NCI-H128 (cell line): ENCODE measurements around the gene OAT.

Experiments
- DNase-seq: peaks from one replicate; lab custom pipeline; 2025; ENCODE audit not compliant: unreplicated experiment; lab: John Stamatoyannopoulos, UW

OAT gene

DNA sequence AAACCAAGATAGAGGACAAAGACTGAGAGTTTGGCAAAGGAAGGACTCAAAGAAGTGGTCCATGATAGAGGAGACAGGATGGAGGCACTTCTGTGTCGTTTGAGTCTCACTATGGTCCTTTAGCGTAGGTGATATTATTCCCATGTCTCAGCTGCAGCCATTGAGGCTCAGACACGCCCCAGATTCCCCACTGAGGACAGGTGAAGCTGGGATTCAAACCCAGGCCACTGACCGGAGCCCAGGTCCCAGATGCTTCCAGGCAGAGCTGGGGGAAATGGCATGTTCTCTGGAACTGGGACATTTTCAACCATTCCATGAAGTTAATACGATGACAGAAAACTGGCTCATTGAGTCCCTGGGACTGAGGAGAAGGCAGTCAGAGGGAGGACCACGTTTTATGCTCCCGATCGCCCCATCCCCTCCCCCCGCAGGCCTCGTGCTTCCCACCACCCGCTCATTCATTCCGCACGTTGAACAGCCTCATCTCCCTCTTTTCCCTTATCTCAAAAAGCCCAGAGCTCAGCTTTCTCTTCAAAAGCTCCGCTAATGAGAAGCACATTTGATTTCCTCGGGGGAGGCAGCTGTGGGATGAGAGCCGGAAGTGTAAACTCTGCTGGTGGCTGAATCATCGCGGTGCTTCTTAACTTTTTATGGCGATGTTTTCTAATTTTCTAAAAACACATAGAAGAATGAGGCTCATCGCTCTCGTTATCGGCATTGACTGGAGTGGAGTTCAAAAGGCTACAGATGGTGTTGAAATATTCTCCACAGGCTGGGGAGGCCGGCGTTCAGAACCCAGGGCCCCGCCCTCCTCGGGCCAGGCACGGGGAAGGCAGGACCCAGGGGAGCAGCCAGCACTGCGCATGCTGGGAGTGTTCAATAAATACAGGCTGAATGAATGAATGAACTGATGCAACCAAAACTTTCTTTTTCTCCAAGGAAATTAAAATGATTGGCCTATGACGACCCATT is 64.0 kb downstream of the OAT start:
- DNase-seq: no peak

DNA sequence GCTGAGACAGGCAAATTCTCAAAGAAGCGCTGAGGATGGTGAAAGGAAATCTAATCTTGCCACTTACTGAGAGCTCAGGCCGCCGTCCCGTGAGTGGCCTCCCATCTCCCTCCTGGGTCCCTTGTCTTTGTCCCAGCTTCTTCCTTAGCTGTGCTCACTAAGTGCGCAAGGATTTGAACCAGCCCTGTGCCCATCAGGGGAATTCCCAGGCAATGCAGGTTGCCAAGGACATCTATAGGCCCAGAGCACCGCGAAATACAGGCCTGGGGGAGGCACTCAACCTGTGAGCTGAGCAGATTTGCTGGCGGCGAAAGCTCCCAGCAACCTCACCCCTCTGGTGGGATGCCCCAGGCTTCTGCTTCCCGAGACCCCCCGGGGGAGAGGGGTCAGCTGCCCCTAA is 64.8 kb downstream of the OAT start:
- DNase-seq: no peak

DNA sequence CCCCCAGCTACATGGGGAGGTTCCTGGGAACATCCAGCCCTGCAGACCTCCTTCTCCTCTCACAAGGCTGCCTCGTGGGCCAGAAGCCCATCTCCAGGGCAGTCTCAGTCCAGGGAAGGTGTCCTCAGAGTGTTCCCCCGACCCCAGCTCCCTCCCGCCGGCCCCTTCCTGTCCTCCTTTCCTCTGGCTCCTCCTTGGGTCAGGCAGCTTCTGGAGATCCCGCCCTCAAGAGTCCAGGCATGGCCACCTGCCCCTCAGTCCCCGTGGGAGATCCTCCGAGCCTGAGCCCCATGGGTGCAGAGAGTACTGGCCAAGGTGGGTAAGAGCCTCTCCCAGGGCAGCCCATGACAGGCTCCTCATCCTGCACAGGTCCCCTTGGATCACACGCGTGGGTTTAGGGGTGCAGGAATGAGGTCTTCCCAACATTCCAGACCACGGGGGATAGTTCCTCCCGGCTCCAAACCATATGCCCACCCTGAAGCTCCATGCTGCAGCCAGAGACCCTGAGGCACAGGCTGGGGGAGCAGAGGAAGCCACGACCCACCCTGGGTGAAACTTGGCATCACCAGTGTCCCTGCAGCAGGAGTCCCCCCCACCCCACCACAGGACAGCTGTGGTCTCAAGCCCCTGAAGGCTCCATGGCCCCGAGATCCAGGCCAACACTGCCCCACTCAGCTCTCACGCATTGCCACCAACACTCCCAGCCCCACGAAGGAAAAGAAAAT is 65.5 kb downstream of the OAT start:
- no peak for DNase-seq

DNA sequence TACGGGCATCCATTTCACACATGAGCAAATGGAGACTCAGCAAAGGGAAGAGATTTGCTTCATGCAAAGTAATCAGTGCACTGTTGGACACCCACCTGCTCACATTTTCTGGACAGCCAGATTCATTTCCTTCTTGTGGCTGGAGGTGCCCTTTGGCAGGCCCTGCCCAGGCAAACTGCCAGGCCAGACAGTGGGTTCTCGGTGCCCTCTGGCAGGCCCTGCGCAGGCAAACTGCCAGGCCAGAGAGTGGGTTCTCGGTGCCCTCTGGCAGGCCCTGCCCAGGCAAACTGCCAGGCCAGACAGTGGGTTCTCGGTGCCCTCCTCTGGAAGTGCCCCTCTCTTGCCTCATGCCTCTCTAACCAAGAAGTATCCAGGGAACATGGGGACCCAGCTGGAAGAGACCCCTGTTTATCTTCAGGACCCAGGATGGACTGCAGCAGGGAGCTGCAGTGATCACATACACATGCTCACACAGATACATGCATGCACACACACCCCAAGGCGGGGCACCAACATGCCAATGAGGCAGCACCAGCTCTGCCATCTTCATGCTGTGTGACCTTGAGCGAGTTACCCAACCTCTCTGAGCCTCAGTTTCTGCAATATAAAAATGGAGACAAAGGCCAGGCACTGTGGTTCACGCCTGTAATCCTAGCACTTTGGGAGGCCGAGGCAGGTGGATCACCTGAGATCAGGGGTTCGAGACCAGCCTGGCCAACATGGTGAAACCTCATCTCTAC is 67.1 kb downstream of the OAT start:
- no peak for DNase-seq

DNA sequence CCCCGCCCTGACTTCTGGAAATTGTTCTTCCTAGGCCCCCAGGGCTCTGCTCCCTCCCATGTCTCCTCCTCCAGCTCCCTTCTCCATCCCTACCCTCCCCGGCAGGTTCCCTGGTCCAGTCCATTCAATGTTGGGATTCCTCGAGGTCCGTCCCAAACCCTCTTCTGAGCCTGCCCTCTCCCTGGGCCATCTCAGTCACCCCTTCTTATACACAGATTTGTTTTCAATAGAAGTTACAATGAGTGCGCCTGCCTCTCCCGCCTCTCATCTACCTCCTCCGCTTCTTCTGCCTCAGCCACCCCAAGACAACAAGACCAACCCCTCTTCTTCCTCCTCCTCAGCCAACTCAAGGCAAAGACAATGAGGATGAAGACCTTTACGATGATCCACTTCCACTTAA is 67.9 kb downstream of the OAT start:
- no peak for DNase-seq

DNA sequence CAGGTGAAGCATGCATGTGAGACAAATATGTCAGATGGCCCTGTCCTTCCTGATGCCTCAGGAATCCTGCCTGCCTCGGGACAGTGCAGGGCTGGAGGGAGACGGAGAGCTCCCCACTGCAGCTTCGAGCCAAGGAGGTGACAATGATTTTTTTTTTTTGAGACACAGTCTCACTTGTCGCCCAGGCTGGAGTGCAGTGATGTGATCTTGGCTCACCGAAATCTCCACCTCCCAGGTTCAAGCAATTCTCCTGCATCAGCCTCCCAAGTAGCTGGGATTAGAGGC is 68.8 kb downstream of the OAT start:
- no peak for DNase-seq

DNA sequence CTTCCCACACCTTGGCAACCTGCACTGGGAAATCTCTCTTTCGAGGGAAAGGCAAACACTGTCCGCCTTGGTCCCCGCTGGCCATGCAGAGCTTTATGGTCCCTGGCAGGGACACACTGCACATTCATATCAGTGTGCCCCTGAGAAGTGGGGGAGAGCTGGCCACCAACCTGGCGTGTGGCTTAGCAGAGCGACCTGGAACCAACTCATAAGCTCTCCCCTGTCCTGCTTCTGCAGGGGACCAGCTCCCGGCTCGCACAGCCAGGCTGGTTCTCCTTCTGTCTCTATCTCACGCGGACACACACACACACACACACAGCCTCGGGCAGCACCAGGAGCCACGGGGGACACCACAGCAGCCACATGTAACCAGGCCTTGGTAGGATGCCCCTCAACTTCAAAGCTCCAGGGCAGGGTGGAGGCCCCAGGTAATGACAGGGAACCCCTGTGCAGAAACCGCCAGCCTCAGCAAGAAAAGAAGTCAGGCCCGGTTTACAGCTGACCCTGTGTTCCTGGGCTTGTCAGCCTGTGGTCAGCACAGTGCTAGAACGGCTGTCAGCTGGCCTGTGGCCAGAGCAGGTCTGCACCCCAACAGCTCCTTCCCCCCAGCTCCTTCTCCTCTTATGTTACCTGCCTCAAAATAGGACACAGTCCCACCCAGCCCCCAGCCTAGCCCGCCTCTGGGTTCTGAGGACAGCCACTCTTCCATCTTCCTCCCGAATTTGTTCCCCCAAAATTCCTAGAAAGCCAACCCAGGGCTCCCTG is 69.3 kb downstream of the OAT start:
- no peak for DNase-seq

DNA sequence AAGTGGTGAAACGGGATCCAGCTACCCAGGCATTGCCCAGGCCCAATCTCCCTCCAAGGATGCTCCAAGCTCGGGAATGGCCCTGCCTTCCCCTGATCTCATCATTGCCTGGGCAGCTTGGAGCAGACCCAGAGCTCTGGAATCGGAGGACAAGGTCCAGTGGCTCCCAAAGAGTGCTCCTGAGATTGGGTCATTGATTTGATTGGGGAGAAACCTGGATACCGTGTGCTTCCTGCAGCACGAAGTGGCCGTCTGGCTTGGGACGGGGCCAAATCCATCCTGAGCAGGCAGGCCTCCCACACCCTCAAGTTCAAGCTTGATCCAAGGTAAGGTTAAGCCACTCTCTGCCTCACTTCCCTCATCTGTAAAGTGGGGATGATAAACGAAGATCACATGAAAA is 69.9 kb downstream of the OAT start:
- no peak for DNase-seq

DNA sequence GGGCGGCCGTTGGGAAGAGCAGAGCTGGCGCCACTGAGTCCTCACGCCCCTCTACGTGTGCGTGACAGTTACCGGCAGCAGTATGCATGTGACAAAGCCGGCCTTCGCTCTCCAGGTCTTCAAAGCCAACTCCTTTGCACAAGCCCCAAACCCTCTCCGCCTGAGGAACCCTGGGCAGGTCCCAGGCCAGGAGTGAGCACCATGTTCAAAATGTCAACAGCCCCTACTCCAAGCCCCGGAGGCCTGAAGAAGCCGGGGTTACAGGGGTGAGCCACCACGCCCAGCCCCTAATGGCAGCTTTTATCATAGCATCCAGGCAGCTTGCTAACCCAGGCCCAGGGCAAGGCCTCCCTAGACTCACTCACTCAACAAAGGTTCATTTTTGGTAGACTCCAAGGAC is 70.8 kb downstream of the OAT start:
- no peak for DNase-seq
